HT-29 (cell line): ENCODE results near the gene INTS1. TPM values are rescaled to one million over a fixed set of nuclear protein-coding genes. Genes with fewer than 3 reads are reported as not detected.

Experiments used
- DNase-seq: peaks from one replicate; pipeline ENCODE4 v3.0.0-alpha.2; 2015; ENCODE audit warnings: low spot score
- total RNA-seq: library from RNA; depleted of rRNA; stranded (reverse); fragments of >200 nt; shearing (Covaris generic); gene quantifications from 2 replicates; pipeline ENCODE4 v1.2.3, GENCODE V29; 2014

The INTS1 gene
- total RNA-seq, 1 experiment from 2014 or later, result 141 TPM

- no peak for DNase-seq
These were observed 799 bp downstream of the INTS1 start for GRCh38 chr7:1503390-1503789.

- no peak for DNase-seq
These were observed 1.3 kb downstream of the INTS1 start for GRCh38 chr7:1502845-1503244.

- no peak for DNase-seq
These were observed 2.5 kb downstream of the INTS1 start for GRCh38 chr7:1501487-1502270.

GRCh38 chr7:1500064-1500807, 4.0 kb downstream of the INTS1 start:
- no peak for DNase-seq

- no peak for DNase-seq
These were observed 4.7 kb downstream of the INTS1 start for GRCh38 chr7:1499367-1500029.

DNA sequence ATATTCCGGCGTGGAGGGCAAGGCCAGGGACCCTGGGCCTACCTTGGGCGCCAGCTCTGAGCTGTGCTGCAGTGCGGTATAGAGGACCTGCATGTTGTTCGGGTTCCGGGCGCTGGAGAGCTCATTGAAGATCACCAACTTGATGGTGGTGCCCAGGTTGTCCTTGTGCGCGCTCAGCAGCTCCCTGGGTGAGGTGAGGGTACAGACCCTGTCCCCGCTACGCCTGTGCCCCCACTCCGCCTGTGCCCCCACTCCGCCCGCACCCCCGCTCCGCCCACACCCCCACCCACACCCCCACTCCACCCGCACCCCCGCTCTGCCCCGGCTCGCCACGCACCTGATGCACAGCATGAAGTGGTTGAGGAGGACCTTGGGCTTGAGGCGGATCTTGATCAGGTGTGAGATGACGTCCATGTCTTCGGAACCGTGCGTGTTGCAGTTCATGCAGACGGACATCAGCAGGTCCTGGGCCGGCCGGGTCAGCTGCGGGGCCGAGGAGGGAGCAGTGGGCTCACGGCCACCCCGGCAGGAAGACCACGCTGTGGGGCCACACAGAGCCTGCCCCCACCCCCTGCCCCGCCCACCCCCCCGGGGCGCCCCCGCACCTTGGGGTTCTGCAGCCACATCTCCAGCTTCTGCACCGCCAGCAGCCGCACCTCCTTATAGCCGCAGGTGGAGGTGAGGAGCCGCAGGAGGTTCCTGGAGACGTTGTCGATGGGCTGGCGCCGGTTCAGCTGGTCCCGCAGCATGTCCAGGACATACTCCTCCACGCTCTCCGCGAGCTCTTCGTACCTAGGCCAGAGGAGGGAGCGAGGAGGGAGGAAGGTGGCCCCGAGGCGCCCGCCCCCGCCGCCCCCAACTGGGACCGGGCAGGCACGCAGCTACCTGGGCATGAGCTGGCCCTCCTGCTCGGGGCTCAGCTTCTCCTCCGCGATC, 5.6 kb downstream of the INTS1 start:
- no peak for DNase-seq

- no peak for DNase-seq
These were observed 6.8 kb downstream of the INTS1 start for GRCh38 chr7:1497293-1497927.

GRCh38 chr7:1496531-1497292, 7.5 kb downstream of the INTS1 start:
- no peak for DNase-seq

GRCh38 chr7:1495564-1496242, 8.5 kb downstream of the INTS1 start:
- DNase-seq, result no peak

DNA sequence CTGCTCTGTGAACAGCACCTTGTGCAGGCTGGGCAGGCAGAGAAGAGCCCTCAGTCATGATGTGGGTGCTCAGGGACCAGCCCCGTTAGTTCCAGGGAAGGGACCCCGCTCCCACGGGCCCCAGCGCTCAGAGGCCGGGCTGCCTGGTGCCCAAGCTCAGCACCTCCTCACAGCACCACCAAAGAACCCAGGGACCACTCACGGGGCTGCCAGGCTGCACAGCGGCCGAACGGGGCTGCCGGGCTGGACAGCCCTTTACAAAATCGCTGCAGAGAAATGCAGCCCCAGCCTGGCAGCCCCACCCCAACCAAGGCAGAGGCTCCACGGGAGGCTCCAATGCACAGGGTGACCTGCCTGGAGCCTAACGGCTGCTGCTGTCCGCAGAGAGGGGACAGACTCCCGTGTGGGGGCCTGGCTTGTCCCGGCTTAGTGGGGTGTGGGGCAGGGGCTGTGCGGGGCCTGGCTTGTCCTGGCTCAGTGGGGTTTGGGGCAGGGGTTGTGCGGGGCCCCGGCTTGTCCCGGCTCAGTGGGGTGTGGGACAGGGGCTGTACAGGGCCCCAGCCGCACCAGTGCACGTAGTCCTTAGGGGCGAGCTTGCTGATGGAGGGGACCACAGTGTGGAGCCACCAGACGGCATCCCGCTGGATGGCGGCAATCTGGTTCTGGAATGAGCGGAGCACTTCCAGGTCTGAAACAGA, 9.2 kb downstream of the INTS1 start:
- DNase-seq, result no peak

- no peak for DNase-seq
These were observed 9.7 kb downstream of the INTS1 start for GRCh38 chr7:1494447-1494846.

GRCh38 chr7:1493571-1493970, 10.6 kb downstream of the INTS1 start:
- DNase-seq, result no peak

- no peak for DNase-seq
These were observed 11.1 kb downstream of the INTS1 start for GRCh38 chr7:1493129-1493528.

GRCh38 chr7:1492640-1493039, 11.5 kb downstream of the INTS1 start:
- DNase-seq, result no peak

- no peak for DNase-seq
These were observed 12.0 kb downstream of the INTS1 start for GRCh38 chr7:1492221-1492620.

DNA sequence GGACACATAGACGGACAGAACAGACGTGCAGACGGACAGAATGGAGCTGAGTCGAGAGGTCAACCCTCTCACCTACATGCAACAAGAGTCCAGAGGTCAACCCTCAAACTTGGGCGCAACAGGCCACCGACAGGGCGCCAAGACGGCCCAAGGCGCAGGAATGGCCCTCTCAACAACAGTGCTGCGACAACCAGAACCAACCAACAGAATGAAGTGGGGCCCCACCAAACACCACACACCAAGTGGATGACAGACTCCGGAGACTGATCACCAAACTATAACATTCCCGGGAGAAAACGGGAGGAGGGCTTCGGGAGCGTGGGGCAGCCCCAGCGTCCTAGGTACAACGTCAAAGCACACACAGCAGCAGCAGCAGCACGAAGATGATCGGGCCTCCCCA, 13.4 kb downstream of the INTS1 start:
- DNase-seq, result no peak

GRCh38 chr7:1489336-1489735, 14.9 kb downstream of the INTS1 start:
- DNase-seq, result no peak

GRCh38 chr7:1488016-1488415, 16.2 kb downstream of the INTS1 start:
- no peak for DNase-seq

GRCh38 chr7:1487466-1487865, 16.7 kb downstream of the INTS1 start:
- DNase-seq, result no peak
